ENCODE data around the gene P2RY6.
A peak's percentile ranks its signal among the peaks of the same experiment; 100 is the strongest.

P2RY6 gene

DNA sequence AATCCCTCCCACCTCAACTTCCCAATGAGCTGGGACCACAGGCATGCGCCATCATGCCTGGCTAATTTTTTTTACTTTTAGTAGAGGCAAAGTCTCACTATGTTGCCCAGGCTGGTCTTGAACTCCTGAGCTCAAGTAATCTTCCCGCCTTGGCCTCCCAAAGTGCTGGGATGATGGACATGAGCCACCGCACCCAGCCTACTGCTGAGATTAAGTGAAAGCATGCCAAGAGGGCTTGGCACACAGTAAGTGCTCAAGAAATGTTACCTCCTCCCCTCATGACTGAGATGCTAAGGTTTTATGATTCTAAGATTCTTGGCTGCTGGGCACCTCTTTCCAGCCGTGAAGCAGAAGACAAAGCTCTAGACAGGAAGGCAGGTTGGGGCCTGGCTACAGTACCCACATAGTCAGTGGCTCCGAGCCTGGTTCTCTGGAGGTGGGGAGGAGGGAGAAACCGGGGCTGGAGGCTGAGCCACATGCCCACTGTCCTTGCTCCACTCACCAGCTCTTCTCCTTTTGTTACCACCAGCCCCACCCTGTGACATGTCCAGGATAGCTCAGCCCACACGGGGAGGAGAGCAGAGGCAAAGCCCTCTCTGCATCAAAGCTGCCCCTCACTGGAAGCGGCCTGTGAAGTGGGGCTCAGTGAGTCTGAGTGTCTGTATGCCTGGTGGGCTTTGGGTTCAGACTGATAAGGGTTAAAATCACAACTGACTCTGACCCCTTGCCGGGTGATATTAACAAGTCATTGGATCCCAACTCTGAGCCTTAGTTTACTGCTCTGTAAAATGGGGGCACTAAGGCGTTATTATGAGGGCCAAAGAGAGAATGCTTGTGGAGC is 48.8 kb downstream of the P2RY6 start:
- no peak for DNase-seq

DNA sequence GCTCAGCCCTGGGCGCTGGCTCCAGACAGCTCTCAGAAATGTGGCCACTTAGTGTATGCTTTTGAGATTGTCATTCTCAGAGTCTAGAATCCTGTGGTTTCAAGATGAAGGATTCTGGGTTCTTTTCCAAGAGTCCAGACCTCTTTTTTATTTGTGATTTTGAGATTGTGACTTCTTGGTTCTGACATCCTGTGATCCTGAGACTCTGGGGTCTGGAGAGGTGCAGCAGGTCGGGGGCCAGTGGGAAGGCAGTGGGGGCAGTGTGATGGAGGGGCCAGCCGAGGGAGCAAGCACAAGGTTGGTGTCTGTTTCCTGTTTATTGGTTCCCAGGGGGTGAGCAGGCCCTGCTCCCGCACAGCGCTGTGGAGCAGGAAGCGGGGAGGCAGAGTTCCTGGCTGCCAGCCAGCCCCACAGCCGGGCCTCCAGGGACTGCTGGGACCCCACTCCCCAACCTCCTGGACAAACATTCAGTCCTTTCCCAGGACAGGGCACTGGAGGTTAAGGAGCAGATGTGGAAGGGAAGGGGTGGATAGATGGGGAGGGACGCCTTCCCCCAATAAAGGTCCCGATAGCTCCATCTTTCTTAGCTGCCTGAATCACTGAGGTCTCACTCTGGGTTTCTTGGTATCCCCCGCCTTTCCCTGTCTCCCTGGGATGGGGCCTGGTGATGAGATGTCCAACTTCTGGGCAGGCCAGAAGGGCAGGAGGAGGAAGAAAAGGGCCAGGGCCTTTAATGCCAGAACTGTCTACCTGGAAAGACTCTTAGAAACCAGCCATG is 49.7 kb downstream of the P2RY6 start:
- DNase-seq = no peak

DNA sequence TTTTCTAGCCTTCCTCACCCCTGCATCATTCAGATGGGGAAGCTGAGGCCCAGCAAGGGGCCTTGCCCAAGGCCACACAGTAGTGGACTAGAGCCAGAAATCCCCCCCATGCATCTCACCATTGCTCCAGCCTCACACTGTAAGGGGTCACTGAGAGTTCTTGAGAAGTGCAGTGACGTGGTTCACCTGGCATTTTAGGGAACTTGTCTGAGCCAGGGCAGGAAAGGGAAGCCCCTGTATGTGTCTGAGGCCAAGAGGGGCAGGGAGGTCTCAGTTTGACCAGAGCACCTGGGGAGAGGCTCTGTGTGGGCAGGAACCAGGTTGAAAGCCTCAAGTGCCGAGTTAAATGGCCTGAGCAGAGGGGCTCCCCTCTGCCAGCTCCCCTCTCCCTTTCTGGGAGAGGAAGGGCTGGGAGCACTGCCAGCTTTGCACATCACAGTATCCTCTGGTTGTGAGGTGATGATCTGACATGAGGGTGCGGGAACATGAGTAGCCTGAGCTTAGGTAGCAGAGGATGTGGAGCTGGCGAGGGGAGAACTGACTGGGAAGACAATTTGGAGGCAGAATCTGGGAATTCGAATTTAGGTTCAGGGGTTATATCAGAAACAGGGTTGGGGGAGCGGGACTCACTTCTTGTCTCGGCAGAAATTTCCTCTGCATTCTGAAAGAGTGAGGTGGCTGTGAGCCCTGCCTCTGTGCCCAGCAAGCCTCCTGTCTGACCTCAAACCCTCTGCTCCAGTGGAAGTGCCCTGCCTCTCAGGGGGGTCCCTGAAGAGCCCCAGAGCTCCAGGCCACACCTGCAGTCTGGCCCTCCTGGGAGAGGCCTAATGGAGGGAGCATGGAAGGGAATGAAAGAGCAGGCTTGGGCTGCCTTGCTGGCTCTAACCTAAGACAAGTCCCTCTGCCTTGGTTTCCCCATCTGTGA is 50.5 kb downstream of the P2RY6 start:
- DNase-seq = no peak

DNA sequence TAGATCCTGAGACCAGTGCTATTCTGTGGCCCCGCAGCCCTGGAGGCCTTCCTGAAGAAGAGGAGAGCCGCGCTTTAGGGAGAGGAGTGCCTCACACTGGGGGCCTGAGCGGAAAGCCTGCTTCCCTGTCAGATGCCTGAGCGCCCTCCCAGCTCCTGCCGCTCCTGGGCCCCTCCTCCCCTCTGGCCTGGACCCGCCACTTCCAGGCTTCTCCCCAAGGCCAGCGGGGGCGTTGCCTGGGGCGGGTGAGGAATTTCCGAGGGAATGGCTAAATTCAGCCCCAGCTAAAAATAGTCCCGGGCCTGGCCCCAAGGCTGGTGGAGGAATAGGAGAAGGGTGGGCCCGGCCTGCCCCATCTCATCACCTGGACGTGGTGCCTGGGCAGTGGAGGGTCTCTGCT is 51.3 kb downstream of the P2RY6 start:
- DNase-seq = no peak

DNA sequence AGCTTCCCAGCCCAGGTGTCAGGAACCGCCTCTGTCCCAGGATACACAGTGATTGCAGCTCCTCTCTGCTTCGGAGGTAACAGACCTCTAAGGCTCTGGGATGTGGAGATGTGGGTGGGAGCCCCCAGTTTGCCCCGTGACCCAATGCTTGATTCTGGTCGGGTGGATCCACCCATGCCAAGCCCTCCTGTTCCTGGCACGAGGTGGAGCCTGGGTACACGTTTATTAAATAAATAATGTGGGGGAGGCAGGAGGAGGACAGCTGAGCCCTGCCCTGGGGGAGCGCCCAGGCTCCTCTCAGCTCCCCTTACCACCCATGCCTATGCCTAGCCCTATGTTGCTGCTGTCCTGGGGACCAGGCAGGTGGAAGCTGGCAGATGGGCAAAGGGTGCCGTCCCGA is 52.0 kb downstream of the P2RY6 start:
- DNase-seq = no peak

DNA sequence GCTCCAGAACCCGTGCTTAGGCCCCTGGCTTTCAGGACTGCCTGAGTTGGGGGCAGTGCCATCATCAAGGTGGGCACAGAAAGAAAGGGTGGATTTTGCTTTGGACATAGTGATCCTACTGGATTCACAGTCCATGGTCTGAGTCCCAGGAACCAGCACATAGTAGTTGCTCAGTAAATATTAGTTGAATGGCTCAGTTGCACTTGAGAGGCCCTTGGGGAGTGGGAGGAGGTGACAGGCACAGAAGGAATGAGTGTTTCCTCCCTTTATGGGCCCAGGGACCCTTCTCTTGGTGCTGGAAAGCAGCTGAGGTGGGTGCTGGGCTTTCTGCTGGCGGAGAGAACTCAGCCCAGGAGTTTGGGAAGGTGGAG is 52.5 kb downstream of the P2RY6 start:
- DNase-seq = no peak

DNA sequence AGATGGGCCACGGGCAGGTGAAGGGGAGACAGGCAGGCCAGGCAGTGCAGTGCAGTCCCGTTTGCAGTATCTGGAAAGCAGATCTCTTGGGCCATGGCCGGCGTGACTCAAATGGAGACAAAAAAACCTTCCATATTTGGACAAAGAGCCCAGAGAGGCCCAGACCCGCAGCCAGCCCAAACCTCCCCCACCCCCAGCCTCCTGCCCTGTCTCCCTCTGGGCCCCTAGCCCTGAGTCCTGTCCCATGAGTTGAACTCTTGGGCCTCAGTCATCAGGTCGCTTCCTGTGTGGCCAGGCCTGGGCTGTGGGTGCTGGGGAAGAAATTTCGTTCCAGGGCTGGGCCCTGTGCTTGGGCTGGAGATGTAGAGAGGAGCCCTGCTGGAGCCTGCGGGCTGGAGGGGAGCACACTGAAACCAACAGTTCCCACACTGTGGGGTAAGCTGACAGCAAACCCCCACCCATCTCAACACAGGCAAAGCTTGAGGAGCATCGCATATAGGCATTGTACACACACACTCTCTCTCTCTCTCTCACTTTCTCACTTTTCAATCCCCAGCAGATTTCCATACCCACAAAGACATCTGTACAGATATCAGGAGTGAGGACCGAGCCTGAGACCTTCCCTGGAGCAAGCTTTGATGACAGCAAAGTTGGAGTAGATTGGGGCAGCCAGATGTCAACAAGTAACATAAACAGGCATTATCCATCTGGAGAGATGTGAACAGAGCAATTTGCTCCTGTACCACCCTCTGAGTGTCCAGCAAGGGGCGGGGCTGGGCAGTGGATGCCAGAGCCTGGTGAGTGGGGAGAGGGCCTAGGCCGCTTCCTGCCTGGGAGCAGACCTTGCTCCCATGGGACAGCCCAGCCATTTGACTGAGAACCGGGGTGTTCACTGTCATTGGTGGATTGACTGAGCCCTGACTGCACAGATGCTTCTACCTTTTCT is 53.2 kb downstream of the P2RY6 start:
- DNase-seq = no peak

DNA sequence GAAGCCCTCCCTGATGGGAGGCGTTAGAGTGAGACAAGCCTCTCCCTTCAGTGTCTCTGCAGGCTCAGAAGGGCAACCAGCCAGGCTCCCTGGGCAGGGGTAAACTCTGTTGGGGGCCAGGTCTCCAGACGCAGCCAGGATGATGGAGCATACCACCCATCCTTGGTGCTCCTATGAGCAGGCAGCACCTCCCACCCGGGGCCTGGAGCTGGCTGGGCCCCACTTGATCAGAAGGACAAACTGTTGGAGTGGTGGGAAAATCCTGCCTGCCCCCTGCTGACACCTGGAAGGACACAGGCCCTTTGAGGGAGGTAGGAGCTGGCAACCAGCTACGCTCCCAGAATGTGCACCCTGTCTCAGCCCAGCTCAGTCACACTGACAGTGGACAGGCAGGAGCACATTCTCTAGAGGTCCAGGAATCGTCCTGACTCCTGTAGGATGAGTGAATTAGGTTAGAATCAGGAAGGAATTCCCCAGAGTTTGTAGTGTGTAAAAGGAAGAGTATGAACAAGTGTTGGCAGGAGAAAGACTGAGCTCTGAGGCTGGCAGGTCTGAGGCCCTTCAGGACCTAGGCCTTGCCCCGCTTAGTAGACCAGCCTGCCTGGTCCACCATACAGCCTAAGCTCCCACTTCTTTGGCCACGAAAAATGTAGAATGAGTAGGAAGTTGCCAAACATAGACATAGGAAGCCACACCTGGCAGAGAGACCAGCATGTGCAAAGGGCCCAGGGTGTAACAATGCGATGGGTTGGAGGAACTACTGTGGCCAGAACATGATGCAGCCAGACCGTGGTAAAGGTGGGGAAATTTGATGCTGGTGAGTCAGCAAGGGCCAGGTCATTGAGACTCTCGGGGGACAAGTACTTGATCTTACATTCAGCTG is 55.0 kb downstream of the P2RY6 start:
- DNase-seq = no peak

DNA sequence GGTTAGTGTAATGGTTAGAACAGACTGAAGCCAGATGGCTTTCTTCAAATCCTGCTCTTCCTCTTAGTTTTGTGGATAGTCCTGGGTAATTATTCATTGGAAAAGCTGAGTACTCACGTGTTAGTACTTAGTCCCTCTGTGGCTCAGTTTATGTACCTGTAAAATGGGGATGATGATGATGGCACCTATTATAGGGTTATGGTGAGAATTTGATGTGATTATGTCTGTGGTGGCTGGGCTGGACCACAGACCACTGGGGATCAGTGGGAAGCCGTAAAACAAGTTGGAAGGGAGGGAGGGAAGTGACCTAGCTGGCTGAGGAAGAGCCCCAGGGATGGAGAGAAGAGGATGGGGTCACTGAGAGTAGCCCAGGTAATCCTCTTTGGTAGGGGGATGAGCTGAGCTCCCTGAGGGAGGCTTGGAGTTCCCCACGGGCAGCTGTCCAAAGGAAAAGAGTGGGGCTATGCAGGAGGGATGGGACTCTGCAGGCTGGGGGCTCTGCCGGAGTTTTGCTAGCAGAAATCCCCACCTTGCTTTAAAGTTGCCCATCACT is 55.8 kb downstream of the P2RY6 start:
- no peak for DNase-seq

DNA sequence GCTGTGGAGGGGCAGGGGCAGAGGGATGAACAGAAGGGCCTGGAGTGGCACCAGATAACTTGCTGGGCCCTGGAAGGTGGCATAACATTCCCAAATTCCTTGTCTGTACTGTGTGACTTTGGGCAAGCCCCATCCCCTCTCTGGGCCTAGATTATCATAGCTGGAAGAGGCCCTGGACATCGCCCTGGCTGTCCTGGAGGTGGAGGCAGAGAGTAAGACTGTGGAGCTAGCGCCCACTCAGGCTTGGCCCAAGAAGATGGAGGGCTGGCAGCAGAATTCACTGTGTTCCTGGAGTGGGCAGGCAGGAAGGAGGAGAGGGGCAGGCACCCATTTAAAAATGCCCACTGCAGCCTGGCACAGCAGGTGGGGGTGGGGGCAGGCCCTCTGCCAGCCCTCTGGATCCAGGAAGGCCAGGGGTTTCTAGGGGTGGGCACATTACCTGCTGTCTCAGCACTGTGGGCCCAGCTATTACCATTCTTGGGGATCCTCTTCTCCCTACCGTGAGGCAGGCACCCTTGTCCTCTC is 58.5 kb downstream of the P2RY6 start:
- DNase-seq = no peak

DNA sequence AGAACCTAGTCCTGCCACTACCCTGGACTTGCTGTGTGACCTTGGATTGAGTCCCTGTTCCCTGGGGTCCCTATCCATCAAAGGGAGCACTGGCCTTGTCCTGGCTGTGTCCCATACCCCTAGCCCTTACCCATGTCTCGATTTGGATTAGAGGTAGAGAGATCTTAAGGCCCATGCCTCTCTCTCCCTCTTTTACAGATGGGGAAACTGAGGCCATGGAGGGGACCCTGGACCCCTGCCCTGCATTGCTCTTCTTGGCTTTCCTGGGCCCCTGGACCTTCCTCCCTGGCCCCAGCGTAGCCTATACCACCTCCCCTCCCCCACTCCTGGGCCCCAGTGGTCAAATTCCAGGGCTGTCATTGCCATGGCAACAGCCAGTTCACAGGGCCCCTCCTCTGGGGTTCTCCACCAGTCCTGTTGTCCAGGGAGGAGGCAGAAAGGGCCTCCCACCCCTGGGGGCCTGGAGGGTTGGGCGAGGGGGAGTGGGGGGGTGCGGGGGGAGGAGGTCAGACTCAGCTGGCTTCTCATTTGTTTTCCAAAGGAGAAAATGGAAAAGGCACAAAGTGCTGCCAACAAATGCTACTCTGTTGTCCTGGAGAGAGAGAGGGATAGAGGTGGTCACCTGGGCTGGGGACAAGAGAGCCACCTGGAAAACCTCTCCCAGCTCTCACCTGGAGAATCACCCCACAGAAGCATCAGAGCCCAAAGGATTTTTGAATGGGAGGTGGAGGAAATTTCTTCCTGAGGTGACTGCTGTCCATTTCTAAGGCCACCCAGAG is 59.2 kb downstream of the P2RY6 start:
- DNase-seq = no peak

DNA sequence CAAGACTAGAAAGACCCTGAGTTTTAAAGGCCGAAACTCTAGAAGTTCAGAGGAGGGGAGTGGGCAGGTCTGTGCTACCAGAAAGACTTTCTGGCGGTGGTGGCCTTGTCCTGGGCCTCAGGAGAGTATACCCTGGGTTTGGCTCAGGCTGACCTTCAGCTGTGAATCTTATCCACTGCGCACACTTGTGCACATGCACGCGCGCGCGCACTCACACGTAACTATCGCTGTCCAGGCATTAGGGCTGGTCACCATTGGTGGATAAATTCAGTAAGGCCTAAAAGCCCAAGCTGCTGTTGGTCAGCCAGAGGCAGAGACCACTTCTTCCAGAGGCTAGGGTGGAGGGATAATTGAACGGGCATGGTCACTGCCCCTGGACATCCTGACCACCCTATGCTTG is 61.0 kb downstream of the P2RY6 start:
- no peak for DNase-seq

DNA sequence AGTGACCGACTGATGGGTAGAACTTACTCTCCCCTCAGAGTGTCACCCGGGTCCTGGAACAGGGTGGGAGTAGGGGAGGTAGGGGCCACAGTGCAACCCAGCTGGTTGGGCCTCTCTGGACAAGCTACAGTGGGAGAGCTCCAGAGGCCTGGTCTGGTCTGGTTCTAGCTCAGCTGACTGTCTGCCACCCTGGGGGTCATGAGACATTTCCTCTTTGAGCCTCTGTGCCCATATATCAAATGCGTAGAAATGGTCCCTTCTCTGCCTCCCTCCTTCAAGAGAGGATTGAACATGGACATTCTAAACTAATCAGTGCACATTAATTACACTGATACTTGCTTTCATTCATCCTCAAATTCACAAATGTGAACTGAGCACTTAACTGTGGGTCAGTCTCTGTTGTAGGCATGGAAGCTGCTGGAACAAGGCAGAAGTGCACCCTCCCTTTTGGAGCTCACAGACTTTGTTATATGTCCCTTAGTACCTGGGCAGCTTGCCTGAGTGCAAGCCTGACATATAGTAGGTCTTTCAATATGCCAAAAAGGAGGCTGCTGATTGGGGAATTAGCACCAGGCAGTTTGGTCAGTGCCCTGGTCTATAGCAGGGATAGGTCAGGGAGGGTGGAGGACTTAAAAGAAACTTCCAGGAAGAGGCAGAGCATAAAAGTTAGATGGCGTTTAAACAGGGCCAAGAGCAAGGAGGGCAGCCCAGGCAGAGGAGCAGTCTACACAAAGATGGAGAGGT is 61.7 kb downstream of the P2RY6 start:
- no peak for DNase-seq

DNA sequence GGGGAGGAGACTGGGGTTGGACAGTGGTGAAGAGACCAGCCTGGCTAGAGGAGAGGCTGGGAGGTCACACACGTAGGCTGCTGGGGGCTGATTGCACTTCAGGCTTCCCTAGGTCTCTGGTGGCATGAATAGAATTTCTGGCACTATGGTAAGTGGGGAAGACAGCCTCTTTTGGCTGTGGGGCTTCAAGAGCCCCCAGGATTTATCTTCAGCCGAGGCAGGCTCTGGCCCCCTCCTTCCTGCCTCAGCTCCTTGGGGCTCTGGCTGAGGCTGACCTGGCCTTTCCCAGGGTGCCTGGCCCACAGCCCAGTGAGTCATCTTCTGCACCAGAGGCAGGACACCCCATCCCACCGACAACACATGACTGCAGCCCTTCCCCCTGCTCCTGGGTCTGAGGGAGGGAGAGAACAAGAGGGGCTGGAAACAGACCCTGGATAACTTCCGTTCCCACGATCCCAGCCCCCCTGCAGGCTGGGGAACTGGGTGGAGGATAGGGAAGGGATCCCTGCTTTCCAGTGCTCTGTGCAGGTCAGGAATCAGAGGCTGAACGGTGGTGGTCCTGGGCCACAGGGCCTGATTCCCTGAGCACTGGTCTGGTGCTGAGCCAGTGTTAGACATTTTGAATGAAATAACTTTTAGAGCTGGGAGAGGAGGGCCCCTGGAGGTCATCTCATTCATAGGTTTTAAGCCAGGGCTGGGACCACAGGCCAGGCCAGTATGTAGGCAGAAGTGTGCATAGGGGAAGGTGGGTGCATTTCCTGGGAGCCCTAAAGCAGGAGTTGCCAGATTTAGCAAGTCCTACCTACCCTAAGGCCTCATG is 62.5 kb downstream of the P2RY6 start:
- no peak for DNase-seq

DNA sequence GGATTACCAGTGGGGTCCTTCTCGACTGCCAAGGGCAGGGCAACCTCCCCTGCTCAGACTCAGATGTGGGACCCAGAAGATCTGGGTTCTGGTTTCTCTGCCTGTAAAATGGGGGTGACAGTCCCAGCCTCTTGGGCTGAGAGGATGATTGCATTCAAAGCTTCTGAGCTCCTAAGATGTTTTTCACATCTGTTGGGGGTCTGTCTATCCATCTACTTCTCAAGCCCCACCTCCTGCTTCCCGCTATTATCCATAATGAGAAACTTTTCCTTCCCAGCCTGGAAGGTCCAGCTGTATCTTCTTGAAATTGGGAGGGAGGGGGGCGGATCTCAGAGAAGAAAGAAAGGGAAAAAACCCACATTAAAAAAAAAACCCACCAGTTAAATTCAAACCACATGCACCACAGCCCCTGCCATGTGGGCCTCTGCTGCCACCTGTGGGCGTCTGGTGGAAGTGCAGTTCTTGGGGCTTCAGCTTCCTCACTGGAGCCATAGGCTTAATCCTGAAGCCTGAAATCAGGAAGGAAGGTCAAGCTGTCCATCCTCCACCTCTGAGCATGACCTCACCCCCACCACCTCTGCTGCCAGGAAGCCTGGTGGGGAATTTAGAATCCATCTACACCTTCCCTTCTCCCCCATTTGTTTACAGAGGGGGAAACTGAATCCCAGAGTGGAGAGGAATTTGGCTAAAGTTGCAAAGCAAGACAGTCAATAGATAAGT is 63.2 kb downstream of the P2RY6 start:
- peak; percentile 74 for DNase-seq

DNA sequence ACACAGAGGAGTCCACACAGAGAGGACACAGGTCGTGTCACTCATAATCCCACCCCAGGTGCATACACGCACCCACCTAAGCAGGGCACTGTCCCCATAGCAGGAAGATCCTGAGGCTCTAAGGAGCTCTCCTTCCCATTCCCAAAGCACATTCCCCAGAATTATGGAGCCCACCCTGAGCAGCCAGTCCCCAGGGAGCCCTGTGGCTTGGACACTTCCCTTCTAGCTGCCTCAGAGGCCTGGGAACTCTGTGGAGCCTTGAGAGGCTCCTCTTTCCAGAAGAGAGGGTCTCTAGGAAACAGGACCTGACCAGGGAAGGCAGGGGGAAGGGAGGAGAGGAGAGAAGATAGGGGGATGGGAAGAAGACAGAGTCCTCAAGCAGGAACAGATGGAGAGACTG is 65.7 kb downstream of the P2RY6 start:
- DNase-seq = no peak

DNA sequence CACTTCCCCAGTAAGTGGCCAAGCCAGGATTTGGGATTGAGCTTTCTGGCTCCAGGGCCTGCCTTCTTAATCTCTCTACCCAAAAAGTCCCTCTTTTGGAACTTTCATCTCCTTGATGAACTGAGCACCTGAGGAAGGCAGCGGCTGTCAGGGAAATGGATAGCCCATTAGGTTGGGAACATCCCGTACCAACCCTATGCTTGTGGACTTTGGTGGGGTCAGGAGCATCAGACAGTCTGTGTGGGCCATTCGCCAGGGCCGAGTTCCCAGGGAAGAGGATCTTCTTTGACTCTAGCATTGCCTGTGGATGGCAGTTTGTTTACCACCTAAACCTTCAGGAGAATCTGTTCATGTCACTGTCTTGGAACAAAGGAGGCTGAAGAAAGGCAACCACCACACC is 66.1 kb downstream of the P2RY6 start:
- DNase-seq = no peak
